HCT116 (cell line): Measurements from ENCODE around the gene UCHL5. TPM values are rescaled to one million over a fixed set of nuclear protein-coding genes. Genes with fewer than 3 reads are reported as not detected.

ENCODE experiments used
- ATAC-seq: fragments of 200-7000 bp; cut with Tn5 transposase; 2 replicates; pipeline ENCODE4 v1.9.1; 2020; ENCODE audit warnings: mild to moderate bottlenecking, moderate library complexity
- BruUV-seq: library from RNA; stranded (reverse); fragments of 400-500 nt; replicated peaks from 2 replicates; lab custom pipeline; 2021; lab: Mats Ljungman, UMichigan
- CTCF ChIA-PET: fragments of 300-600 bp; sonication (Branson Sonifier 250); formaldehyde crosslinking; loops from one replicate; lab custom pipeline; 2021; ENCODE audit warnings: antibody characterized with exemption; lab: Charles Lee
- POLR2A ChIA-PET: fragments of 300-600, 350-600 bp; sonication (Branson Sonifier 250); formaldehyde crosslinking; loops from one replicate; lab custom pipeline; 2021; ENCODE audit warnings: antibody characterized with exemption; lab: Charles Lee
- RAD21 ChIA-PET, 2 experiments: fragments of 300-600 bp; sonication (Branson Sonifier 250); formaldehyde crosslinking; loops; one replicate each; lab custom pipeline; 2023; ENCODE audit warnings: low total read pairs in 2 of 2; ENCODE audit not compliant: uncharacterized antibody in 2 of 2, unreplicated experiment in 2 of 2, low non-redundant PET in 1 of 2; lab: Charles Lee
- DNase-seq: peaks from one replicate; pipeline ENCODE4 v3.0.0-alpha.2; 2010; ENCODE audit warnings: low read depth, low spot score
- H2AFZ ChIP-seq: fragments of 200-600 bp; shearing (Covaris generic), sonication (generic); 2 replicates; pipeline ENCODE4 v1.6.1; 2017; ENCODE audit warnings: low read depth, mixed run types, mixed read lengths, antibody characterized with exemption, low read length; ENCODE audit not compliant: poor library complexity, severe bottlenecking
- H3K27ac ChIP-seq: 2 replicates; pipeline ENCODE4 v1.5.1; 2012; ENCODE audit warnings: low read depth, low read length
- H3K27me3 ChIP-seq: fragments of 200-600 bp; sonication (generic); 2 replicates; pipeline ENCODE4 v1.6.1; 2016; ENCODE audit warnings: mixed run types, low read length, mixed read lengths; ENCODE audit not compliant: insufficient read depth
- H3K36me3 ChIP-seq, 2 experiments: fragments of 200-500 bp in 1 of 2; fragments of 200-600 bp in 1 of 2; sonication (Bioruptor generic) in 1 of 2; sonication (generic) in 1 of 2; 2 replicates each; pipeline versions ENCODE4 v1.5.1 to v1.6.1; 2014 to 2016; ENCODE audit warnings: low read length in 2 of 2, inconsistent platforms in 1 of 2, mixed read lengths in 1 of 2, mixed run types in 1 of 2; ENCODE audit not compliant: insufficient read depth in 2 of 2, control insufficient read depth in 1 of 2
- H3K4me1 ChIP-seq, 2 experiments: fragments of 200-600 bp in 1 of 2; sonication (generic) in 1 of 2; 2 replicates each; pipeline versions ENCODE4 v1.5.1 to v1.6.1; 2012 to 2017; ENCODE audit warnings: low read length in 2 of 2, inconsistent platforms in 1 of 2, mild to moderate bottlenecking in 1 of 2, mixed read lengths in 1 of 2, mixed run types in 1 of 2, moderate library complexity in 1 of 2; ENCODE audit not compliant: insufficient read depth in 2 of 2, control insufficient read depth in 1 of 2
- H3K4me2 ChIP-seq: fragments of 200-600 bp; sonication (generic); 2 replicates; pipeline ENCODE4 v1.6.1; 2017; ENCODE audit warnings: mixed run types, low read length, mixed read lengths
- H3K4me3 ChIP-seq, 2 experiments: fragments of 200-600 bp in 1 of 2; sonication (generic) in 1 of 2; replicated peaks in 1 of 2; 2 replicates each; pipeline ENCODE4 v1.5.1; 2011 to 2016; ENCODE audit warnings: low read length in 2 of 2, control low read depth in 1 of 2, low read depth in 1 of 2, mild to moderate bottlenecking in 1 of 2, mixed read lengths in 1 of 2, mixed run types in 1 of 2
- H3K79me2 ChIP-seq: fragments of 200-600 bp; sonication (generic); 2 replicates; pipeline ENCODE4 v1.6.1; 2017; ENCODE audit warnings: mild to moderate bottlenecking, mixed run types, low read length, moderate library complexity, mixed read lengths; ENCODE audit not compliant: insufficient read depth
- H3K9ac ChIP-seq: fragments of 200-600 bp; sonication (generic); 2 replicates; pipeline ENCODE4 v1.6.1; 2016; ENCODE audit warnings: low read length, mixed read lengths
- H3K9me2 ChIP-seq: fragments of 200-600 bp; sonication (generic), shearing (Covaris generic); 2 replicates; pipeline ENCODE4 v1.6.1; 2017; ENCODE audit warnings: mixed run types, mild to moderate bottlenecking, moderate library complexity; ENCODE audit not compliant: insufficient read depth
- H3K9me3 ChIP-seq, 2 experiments: fragments of 200-500 bp in 1 of 2; fragments of 200-600 bp in 1 of 2; sonication (Bioruptor generic) in 1 of 2; sonication (generic) in 1 of 2; 2 replicates each; pipeline ENCODE4 v1.6.1; 2014 to 2017; ENCODE audit warnings: low read length in 2 of 2, mixed read lengths in 2 of 2, inconsistent platforms in 1 of 2, low read depth in 1 of 2, mild to moderate bottlenecking in 1 of 2, mixed run types in 1 of 2, moderate library complexity in 1 of 2; ENCODE audit not compliant: control insufficient read depth in 1 of 2, insufficient read depth in 1 of 2
- H4K20me1 ChIP-seq: fragments of 200-600 bp; sonication (generic), shearing (Covaris generic); 2 replicates; pipeline ENCODE4 v1.6.1; 2017; ENCODE audit warnings: mixed run types, mild to moderate bottlenecking, moderate library complexity; ENCODE audit not compliant: insufficient read depth
- CBX3 ChIP-seq: IDR thresholded peaks from 2 replicates; pipeline ENCODE4 v1.6.1; 2012; ENCODE audit warnings: low read depth
- CEBPB ChIP-seq: IDR thresholded peaks from 2 replicates; pipeline ENCODE4 v1.6.1; 2012; ENCODE audit warnings: low read depth
- EZH2phosphoT487 ChIP-seq: fragments of 200-600 bp; IDR thresholded peaks from 2 replicates; pipeline ENCODE4 v1.6.1; 2018; ENCODE audit warnings: antibody characterized with exemption, borderline replicate concordance
- FOSL1 ChIP-seq: IDR thresholded peaks from 2 replicates; pipeline ENCODE4 v1.6.1; 2012; ENCODE audit warnings: low read depth
- RAD21 ChIP-seq: IDR thresholded peaks from 2 replicates; pipeline ENCODE4 v1.6.1; 2012; ENCODE audit warnings: low read depth, mild to moderate bottlenecking
- SP1 ChIP-seq: IDR thresholded peaks from 2 replicates; pipeline ENCODE4 v1.6.1; 2012; ENCODE audit warnings: low read depth
- YY1 ChIP-seq: IDR thresholded peaks from 2 replicates; pipeline ENCODE4 v1.6.1; 2011; ENCODE audit warnings: low read length, low read depth, moderate library complexity, mild to moderate bottlenecking; ENCODE audit not compliant: insufficient replicate concordance; ENCODE audit errors: extremely low read depth
- ZNF274 ChIP-seq: fragments of 200-500 bp; sonication (Bioruptor generic); IDR thresholded peaks from 2 replicates; pipeline ENCODE4 v1.6.1; 2014; ENCODE audit warnings: mild to moderate bottlenecking, low read depth, low read length, inconsistent platforms
- intact Hi-C: fragments of 100-400 bp; cut with micrococcal nuclease; formaldehyde crosslinking; loops from 2 replicates; pipeline ENCODE4 v1.10.0; 2022
- total RNA-seq: library from RNA; stranded (reverse); gene quantifications from one replicate; pipeline ENCODE4 v1.2.1, GENCODE V29; 2021; ENCODE audit not compliant: unreplicated experiment
- TF ChIP-seq, protein P1 (sequence below): IDR thresholded peaks from 2 replicates; pipeline ENCODE4 v1.6.1; 2011; ENCODE audit warnings: mild to moderate bottlenecking, low read length, moderate library complexity; ENCODE audit not compliant: insufficient replicate concordance; ENCODE audit errors: extremely low read depth
- TF ChIP-seq, protein P2 (sequence below): IDR thresholded peaks from 2 replicates; pipeline ENCODE4 v1.6.1; 2012
- TF ChIP-seq, protein P3 (sequence below), 3 experiments: fragments of 200-600 bp in 1 of 3; sonication (generic) in 1 of 3; IDR thresholded peaks in 2 of 3; conservative IDR thresholded peaks in 1 of 3; 2 replicates each; pipeline ENCODE4 v1.5.1; 2012 to 2017; ENCODE audit warnings: low read depth in 2 of 3, low read length in 2 of 3, antibody characterized with exemption in 1 of 3, borderline replicate concordance in 1 of 3, control low read depth in 1 of 3, mild to moderate bottlenecking in 1 of 3, mixed read lengths in 1 of 3, mixed run types in 1 of 3, moderate library complexity in 1 of 3; ENCODE audit not compliant: insufficient read depth in 1 of 3
- TF ChIP-seq, protein P4 (sequence below): IDR thresholded peaks from 2 replicates; pipeline ENCODE4 v1.6.1; 2012; ENCODE audit warnings: low read depth

UCHL5 gene
- total RNA-seq, 1 experiment from 2014 or later, result 75.8 TPM

DNA sequence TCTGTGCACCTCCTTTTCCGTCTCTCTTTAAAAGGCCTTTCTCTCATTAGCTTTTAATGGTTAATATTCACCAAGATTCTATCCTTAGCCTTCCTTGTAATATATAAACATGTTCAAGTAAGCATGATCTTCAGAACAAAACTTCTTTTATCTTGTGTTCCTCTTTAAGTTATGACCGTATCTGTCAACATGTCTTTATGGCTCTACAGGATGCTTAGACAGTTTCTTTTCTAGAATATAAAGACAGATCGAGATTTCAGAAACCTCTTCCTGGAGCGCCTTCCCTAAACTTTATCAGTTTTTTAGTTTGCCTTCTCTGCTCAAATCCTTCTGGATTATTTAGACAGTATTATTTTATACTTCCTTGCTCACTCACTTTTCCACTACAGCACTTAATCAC, 7.4 kb upstream of the UCHL5 start:
- Histone ChIP-seq H3K4me3 (no peak overlapping the region), H3K4me2 (no peak overlapping the region), H3K9me3 (no peaks in the 10 kb centered on the region), H3K27me3 (no peaks in the 10 kb centered on the region), H4K20me1 (no peaks in the 10 kb centered on the region; the same call in 1 of the 2 replicates), H2AFZ (no peak overlapping the region), H3K36me3 (peaks cover 2 to 4% of the 10 kb centered on the region in 2 experiments; a peak in 2 of 4 replicates), H3K79me2 (peaks cover 98% of the 10 kb centered on the region), H3K4me1 (peaks cover 0 to 9% of the 10 kb centered on the region in 2 experiments; a peak in 1 of 4 replicates), H3K9ac (no peak overlapping the region), H3K27ac (no peak overlapping the region), H3K9me2 (no peaks in the 10 kb centered on the region)
- POLR2A ChIA-PET, result no interaction called here
- intact Hi-C loops, result no loop called here
- CTCF ChIA-PET, result no interaction called here
- TF ChIP-seq SP1, result no peak
- TF ChIP-seq FOSL1, result no peak
- TF ChIP-seq, protein P1, sequence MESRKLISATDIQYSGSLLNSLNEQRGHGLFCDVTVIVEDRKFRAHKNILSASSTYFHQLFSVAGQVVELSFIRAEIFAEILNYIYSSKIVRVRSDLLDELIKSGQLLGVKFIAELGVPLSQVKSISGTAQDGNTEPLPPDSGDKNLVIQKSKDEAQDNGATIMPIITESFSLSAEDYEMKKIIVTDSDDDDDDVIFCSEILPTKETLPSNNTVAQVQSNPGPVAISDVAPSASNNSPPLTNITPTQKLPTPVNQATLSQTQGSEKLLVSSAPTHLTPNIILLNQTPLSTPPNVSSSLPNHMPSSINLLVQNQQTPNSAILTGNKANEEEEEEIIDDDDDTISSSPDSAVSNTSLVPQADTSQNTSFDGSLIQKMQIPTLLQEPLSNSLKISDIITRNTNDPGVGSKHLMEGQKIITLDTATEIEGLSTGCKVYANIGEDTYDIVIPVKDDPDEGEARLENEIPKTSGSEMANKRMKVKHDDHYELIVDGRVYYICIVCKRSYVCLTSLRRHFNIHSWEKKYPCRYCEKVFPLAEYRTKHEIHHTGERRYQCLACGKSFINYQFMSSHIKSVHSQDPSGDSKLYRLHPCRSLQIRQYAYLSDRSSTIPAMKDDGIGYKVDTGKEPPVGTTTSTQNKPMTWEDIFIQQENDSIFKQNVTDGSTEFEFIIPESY, result no peak
- TF ChIP-seq EZH2phosphoT487, result no peak
- TF ChIP-seq CEBPB, result no peak
- RAD21 ChIA-PET, result no interaction called here
- no TSS peak for BruUV-seq
- DNase-seq, result no peak
- ATAC-seq, result no peak

DNA sequence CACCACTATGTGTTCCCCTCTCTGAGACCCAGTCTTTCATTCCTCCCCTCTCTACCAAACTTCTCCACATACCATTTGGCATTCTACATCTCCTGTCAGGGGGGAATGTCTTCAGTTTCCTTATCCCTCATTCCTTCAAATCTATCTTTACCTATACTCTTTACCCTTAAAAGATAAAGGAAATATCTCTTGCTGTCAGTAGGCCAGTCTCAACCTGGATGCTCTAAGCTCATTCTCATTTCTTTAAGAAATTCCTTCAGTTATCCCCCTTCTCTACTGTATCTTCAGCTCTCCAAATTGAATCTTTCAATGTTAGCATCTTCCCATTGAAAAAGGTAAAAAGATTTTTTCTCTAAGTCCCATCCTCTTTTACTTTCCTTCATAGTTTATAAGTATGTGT, 6.8 kb upstream of the UCHL5 start:
- Histone ChIP-seq H2AFZ (no peak overlapping the region), H3K4me2 (no peak overlapping the region), H3K4me1 (peaks cover 3 to 14% of the 10 kb centered on the region in 2 experiments; a peak in 3 of 4 replicates), H3K9me3 (no peaks in the 10 kb centered on the region), H3K36me3 (peaks cover 2 to 4% of the 10 kb centered on the region in 2 experiments; a peak in 2 of 4 replicates), H3K9me2 (no peaks in the 10 kb centered on the region), H4K20me1 (no peaks in the 10 kb centered on the region; the same call in 1 of the 2 replicates), H3K27me3 (no peaks in the 10 kb centered on the region), H3K79me2 (peaks cover 99% of the 10 kb centered on the region), H3K27ac (no peak overlapping the region), H3K9ac (no peak overlapping the region), H3K4me3 (no peak overlapping the region)
- no TSS peak for BruUV-seq
- no peak for ATAC-seq
- POLR2A ChIA-PET, result no interaction called here
- DNase-seq, result no peak
- CTCF ChIA-PET, result no interaction called here
- intact Hi-C loops, result no loop called here
- TF ChIP-seq ZNF274 (no peak), CBX3 (no peak), YY1 (no peak), RAD21 (no peak)
- TF ChIP-seq, protein P2, sequence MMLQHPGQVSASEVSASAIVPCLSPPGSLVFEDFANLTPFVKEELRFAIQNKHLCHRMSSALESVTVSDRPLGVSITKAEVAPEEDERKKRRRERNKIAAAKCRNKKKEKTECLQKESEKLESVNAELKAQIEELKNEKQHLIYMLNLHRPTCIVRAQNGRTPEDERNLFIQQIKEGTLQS, result no peak
- TF ChIP-seq, protein P3, sequence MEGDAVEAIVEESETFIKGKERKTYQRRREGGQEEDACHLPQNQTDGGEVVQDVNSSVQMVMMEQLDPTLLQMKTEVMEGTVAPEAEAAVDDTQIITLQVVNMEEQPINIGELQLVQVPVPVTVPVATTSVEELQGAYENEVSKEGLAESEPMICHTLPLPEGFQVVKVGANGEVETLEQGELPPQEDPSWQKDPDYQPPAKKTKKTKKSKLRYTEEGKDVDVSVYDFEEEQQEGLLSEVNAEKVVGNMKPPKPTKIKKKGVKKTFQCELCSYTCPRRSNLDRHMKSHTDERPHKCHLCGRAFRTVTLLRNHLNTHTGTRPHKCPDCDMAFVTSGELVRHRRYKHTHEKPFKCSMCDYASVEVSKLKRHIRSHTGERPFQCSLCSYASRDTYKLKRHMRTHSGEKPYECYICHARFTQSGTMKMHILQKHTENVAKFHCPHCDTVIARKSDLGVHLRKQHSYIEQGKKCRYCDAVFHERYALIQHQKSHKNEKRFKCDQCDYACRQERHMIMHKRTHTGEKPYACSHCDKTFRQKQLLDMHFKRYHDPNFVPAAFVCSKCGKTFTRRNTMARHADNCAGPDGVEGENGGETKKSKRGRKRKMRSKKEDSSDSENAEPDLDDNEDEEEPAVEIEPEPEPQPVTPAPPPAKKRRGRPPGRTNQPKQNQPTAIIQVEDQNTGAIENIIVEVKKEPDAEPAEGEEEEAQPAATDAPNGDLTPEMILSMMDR (IDR thresholded peaks at IDR 0.05 in 2 of 3, conservative IDR thresholded peaks at IDR 0.05 in 1 of 3; ENCODE audit: borderline replicate concordance in 1 of 3, insufficient read depth in 1 of 3, low read depth in 2 of 3, low read length in 2 of 3), result no peak
- TF ChIP-seq, protein P4, sequence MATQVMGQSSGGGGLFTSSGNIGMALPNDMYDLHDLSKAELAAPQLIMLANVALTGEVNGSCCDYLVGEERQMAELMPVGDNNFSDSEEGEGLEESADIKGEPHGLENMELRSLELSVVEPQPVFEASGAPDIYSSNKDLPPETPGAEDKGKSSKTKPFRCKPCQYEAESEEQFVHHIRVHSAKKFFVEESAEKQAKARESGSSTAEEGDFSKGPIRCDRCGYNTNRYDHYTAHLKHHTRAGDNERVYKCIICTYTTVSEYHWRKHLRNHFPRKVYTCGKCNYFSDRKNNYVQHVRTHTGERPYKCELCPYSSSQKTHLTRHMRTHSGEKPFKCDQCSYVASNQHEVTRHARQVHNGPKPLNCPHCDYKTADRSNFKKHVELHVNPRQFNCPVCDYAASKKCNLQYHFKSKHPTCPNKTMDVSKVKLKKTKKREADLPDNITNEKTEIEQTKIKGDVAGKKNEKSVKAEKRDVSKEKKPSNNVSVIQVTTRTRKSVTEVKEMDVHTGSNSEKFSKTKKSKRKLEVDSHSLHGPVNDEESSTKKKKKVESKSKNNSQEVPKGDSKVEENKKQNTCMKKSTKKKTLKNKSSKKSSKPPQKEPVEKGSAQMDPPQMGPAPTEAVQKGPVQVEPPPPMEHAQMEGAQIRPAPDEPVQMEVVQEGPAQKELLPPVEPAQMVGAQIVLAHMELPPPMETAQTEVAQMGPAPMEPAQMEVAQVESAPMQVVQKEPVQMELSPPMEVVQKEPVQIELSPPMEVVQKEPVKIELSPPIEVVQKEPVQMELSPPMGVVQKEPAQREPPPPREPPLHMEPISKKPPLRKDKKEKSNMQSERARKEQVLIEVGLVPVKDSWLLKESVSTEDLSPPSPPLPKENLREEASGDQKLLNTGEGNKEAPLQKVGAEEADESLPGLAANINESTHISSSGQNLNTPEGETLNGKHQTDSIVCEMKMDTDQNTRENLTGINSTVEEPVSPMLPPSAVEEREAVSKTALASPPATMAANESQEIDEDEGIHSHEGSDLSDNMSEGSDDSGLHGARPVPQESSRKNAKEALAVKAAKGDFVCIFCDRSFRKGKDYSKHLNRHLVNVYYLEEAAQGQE, result no peak
- RAD21 ChIA-PET, result no interaction called here
